ENCODE measurements around the gene TRMT10B.

- TF ChIP-seq POLR2A (IDR thresholded peaks at IDR 0.05; ENCODE audit: extremely low read depth, insufficient read length) = no peak
- no peak for TF ChIP-seq CTCF (IDR thresholded peaks at IDR 0.05; ENCODE audit: low read depth, low read length)
- no peak for TF ChIP-seq MYC (IDR thresholded peaks at IDR 0.05; ENCODE audit: low read depth, low read length)
Measured at GRCh38 chr9:37761511-37761910, 7.9 kb downstream of the TRMT10B start.

All from NB4 (cell line).